Medulla oblongata (tissue), 1 donor: ENCODE data around the gene CKAP2L.
"Not testable (repeated sequence)": the region's sequence is repeated elsewhere in the genome, so short reads cannot be mapped to it uniquely, and the experiment has no call there.

Source experiments
- DNase-seq: peaks from one replicate; pipeline ENCODE4 v3.0.0-alpha.2; 2015; ENCODE audit errors: extremely low spot score

Gene CKAP2L

GRCh38 chr2:112727276-112728028 is 37.0 kb downstream of the CKAP2L start:
- DNase-seq = no peak

- DNase-seq = peak; percentile 97
Measured at GRCh38 chr2:112726487-112727190, 37.8 kb downstream of the CKAP2L start.

DNA sequence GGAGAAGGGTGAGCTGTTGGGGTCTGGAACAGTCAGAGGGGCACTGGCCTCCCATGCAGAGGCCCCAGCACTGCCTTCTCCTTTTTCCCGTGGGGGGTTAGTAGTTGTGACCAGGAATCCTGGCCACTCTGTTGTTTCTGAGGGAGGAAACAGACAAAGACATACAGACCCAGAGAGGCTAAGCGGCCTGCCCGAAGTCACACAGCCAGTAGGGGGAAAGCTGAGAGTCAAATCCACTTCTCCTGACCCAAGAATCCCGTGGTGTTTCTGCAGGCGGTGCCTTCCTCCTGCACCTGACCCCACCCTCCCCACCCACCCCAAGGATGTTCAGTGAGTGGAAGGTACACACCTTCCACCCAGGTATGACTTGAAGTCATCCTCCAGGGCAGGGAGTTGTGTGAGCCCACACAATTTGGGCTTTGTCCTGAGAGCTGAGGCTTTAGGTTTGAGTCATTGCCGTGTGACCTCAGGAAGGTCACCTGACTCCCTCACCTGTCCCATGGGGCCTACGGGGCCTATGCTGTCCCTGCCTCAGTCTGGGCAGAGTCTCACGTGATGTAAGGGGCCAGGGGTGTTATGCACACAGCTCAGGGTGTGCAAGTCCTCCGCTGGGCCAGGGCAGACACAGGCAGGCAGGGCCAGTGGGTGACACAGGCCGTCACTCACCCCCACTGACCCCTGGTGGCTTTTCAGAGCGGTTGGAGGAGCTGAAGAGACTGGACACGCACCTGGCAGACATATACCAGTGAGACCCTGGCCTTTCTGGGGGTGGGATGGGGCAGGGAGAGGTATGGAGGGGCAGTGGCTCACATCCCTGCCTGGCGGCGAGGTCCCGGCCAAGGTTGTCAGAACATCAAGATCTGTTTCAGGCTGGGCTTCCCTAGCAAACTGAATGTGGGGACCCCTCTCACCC is 38.6 kb downstream of the CKAP2L start:
- DNase-seq = no peak

GRCh38 chr2:112724591-112725525 is 39.6 kb downstream of the CKAP2L start:
- DNase-seq = no peak

DNA sequence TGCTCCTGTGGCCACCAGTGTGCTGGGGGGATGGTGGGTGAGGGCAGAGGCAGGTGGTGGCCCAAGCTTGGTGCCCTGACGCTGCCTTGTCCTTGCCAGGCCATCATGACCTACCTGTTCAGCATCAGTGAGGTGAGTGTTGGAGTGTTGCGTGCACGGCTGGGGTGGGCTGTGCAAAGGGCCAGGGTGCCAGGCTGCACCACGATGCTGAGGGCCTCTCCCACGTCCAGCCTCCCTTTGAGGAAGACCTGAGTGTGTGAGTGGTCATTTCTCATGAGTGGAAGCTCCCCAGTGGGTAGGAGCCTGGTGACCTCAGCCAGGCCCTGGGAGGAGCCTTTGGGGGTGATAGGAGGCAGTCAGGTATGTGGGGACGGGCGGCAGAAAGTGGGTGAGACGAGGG is 40.4 kb downstream of the CKAP2L start:
- DNase-seq = no peak

DNA sequence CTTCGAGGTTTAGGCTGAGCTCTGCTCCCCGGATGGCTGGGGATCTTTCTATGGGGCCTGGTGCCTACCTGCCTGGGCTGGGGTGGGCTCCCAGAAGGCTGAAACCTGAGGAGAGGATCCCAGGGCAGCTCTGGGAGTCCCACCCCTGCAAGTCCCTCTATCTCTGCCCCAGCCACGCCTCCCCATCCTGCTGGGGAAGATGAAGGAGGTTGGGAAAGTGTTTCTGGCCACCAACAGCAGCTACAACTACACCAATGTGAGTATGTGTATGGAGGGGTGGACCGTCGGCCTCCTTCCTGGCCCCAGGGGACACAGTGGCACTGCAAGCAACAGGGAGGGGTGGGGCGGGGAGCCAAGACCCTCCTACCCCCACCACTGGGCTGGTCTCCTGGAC is 40.9 kb downstream of the CKAP2L start:
- no peak for DNase-seq

DNA sequence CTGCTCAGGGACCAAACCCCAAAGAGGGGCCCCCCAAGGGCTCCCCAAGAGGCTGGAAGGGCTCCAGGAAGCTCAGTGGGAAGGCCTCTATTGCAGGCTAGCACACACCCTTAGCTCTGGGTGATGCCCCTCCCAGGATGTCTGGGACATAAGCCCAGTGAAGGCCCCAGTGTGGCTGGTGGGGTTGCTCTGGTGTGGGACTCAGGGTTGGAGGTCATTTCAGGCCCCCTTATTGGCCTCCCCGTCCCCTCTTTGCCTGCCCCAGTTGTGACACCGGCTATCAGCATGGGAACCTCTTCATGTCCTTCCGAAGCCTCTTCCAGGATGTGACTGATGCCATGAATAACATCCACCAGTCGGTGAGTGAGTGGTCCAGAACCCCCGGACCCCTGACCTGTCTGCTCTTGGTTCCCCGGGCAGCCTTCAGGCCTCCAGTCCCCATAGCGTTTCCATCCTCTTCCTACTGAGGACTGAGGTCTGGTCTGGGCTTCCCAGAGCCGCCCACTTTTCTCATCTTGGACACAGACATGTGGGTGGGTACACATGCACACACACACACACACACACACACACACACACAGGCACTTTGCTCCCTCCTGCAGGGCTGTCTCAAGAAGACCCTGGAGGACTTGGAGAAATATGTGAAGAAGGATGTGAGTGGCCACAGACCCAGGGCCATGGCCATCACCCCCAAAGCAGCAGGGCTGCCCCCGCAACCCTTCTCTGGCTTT is 41.4 kb downstream of the CKAP2L start:
- DNase-seq = no peak

DNA sequence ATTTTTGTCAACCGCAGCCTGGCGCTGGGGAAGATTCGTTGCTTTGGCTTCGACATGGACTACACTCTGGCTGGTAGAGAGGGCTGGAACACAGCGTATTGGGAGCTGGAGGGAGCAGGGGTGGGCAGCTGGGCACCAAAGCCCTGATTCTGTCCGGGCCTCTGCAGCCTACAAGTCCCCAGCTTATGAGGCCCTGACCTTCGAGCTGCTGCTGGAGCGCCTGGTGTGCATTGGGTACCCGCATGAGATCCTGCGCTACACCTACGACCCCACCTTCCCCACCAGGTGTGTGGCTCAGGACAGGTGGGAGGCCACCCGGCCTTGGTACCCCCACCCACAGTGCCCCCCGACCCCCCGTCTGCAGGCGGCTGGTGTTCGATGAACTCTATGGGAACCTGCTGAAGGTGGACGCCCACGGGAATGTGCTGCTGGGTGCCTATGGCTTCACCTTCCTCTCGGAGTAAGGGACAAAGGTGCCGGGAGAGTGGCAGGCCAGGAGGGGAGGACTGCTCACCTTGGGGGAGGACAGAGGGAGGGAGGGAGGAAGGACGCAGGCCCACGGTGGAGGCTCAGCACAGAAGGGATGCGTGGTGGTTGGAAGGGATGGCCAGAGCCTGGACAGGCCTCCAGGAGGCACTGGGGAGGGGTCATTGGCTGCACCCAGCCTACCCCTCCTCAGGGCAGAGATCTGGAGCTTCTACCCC is 42.4 kb downstream of the CKAP2L start:
- no peak for DNase-seq

DNA sequence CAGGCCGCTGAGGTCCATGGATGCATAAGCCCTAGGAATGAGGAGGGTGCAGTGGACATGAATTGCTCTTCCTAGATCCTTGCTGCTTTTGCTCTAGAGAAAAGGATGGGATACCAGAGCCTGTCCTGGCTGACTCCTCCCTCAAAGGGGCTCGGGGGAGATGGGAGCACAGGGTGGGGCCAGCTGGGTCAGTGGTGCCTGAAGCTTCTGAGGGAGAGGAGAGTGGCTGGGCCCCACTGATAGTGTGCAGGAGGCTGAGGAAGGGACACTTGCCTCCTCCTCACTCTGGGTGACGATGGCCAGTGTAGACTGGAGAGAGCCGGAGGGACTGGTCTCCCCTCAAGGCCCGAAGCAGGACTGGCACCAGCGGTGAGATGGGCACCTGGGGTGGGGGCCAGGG is 43.6 kb downstream of the CKAP2L start, which contains the start of gene NT5DC4:
Gene NT5DC4 (plus strand): TSS at position 236 of the 400 bp plus-strand sequence. CDS start 60 bp downstream, at position 296.
- DNase-seq = no peak

DNA sequence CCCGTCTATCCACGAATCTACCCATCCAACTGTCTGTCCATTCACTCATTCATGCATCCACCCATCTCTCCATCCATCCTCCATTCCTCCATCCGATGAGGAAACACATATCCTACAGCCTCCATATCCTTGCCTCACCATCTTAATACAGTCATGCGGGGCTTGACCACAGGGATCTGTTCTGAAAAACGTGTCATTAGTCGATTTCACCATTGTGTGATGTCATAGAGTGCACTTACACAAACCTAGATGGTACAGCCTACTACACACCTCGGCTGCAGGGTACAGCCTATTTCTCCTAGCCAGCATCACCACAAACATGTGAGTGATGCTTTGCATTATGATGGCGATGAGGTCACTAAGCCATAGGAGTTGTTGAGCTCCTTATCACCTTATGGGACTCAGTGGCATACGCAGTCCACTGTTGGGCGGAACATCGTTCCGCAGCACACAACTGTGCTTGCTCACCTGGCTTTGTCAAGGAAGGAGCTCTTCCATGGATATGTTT is 45.5 kb downstream of the CKAP2L start:
- DNase-seq = no peak

- not testable (repeated sequence) for DNase-seq
Measured at GRCh38 chr2:112716826-112717352, 47.5 kb downstream of the CKAP2L start.

DNA sequence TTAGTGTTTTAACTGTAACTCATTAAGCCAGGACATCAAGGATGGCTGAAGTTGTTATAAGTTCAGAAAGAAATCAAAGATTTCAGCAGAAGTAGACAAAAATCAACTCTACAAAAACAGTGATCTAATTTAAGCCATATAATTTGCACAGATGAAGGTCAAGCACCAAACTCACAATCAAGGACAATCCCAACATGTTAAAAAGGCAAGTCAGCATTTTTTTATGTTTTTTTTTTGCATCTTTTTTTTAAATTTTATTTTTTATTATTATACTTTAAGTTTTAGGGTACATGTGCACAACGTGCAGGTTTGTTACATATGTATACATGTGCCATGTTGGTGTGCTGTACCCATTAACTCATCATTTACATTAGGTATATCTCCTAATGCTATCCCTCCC is 48.3 kb downstream of the CKAP2L start:
- not testable (repeated sequence) for DNase-seq

DNA sequence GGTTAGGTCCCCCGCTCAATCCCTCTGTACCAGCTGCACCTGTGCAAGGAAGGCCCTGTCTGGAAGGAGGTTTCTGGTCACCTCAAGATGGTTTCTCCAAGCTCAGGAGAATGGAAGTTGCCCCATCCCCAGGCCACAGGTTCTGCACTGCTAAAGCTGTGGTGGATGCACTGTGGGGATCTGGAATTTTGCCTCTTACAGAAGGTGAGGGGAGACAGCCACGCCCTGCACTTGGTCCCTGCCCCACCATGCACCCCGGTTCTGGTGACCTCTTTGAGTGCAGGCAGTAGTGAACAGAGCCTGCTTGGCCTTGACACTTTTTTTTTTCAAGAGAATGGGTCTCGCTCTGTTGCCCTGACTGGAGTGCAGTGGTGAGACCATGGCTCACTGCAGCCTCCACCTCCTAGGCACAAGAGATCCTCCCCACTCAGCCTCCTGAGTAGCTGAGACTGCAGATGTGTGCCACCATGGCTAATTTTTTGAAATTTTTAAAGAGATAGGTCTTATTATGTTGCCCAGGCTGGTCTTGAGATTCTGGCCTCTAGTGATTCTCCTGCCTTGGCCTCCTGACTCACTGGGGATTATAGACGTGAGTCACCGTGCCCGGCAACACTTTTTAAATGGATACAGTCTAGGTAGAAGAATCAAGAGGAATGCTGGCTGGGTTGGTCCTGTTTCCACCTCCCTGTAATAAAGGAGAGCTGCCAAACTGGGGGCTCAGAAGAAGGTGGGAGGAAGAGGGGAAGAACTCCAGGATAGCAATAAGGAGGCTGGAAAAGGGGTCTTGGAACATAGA is 49.4 kb downstream of the CKAP2L start:
- no peak for DNase-seq

- no peak for DNase-seq
Measured at GRCh38 chr2:112714331-112714730, 50.1 kb downstream of the CKAP2L start.

- DNase-seq = no peak
Measured at GRCh38 chr2:112713926-112714325, 50.5 kb downstream of the CKAP2L start.

DNA sequence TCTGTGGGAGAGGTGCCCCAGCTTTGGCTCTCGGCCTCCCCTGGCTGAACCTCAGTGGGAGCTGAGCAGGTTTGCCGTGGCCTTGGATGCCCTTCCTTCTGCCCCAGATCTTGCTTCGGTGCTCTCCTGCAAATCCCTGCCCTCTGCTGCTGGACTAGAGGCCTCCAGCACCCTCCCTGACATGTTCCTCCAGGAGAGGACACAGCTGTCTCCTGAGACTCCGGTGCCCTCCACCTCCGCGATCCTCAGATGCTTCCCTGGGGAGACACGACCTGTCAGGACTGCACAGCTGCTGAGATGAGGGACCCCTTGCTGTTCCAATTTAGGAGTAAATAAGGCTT is 50.9 kb downstream of the CKAP2L start:
- no peak for DNase-seq

DNA sequence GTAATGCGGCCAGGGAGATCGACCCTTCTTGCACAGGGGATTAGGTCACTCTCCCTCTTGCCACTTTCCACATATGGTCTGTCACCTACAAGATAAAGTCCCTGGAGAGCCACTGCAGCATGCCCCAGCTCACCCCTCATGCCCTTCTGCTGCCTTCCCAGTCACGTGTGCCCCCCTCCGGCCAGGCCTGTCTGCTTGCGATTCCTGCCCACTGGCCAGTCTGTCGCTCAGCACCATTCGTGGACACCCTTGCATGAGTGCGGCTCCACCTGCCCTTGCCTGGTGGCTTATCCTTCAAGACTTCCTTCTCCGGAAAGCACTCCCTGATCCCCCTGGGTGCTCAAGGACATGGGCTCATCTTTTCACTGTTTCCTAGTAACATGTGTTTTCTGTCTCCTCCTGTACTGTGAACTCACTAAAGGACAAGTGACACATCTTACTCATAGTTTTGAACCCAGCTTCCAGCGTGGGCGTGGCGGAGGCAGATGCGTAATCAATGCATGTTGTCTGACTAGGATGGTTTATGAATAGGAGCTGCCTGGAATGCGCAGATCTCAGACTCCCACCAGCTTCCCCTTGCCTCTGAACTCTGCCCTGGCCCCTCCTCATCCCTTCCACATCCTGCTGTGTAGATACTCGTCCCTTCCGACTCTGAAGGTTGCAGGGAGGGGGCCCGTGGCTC is 51.4 kb downstream of the CKAP2L start:
- no peak for DNase-seq

DNA sequence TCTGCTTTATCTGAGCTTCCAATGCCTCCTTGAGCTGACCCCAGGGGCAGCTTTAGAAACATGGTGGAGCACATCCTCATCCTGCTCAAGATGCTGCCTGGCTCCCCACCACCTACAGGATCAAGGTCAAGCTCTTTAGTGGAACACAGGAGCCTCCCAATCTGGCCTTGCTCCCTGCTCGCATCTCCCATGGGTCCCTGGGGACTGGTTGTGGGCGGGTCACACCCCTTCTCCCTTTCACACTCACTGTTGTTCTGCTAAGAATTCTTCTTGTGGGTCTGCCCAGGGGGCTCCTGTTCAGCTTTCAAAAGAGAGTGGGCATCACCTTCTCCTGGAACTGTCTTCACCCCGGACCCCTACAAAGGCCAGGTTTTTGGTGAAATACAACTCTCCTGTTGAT is 51.9 kb downstream of the CKAP2L start:
- no peak for DNase-seq
